Ascending aorta (tissue), 2 donors: ENCODE measurements around the gene TEX51. TPM values are rescaled to one million over a fixed set of nuclear protein-coding genes. Genes with fewer than 3 reads are reported as not detected.

Experiments used
- DNase-seq, 2 donors: peaks; one replicate each; pipeline ENCODE4 v3.0.0-alpha.2; 2019; ENCODE audit warnings: low spot score in 2 of 2
- H3K27ac ChIP-seq, 2 donors: fragments of 200-600 bp; sonication (generic); one replicate each; pipeline ENCODE4 v1.5.1; 2016 to 2017; ENCODE audit warnings: mild to moderate bottlenecking in 1 of 2
- H3K27me3 ChIP-seq: fragments of 200-600 bp; sonication (generic); one replicate; pipeline ENCODE4 v1.5.1; 2017
- H3K36me3 ChIP-seq, 2 donors: fragments of 200-600 bp; sonication (generic); one replicate each; pipeline ENCODE4 v1.5.1; 2016
- H3K4me1 ChIP-seq, 2 donors: fragments of 200-600 bp; sonication (generic); one replicate each; pipeline ENCODE4 v1.5.1; 2016 to 2017; ENCODE audit warnings: mild to moderate bottlenecking in 1 of 2
- H3K4me3 ChIP-seq, 2 donors: fragments of 200-600 bp; sonication (generic); one replicate each; pipeline ENCODE4 v1.5.1; 2016 to 2017; ENCODE audit warnings: mild to moderate bottlenecking in 1 of 2
- H3K9me3 ChIP-seq, 2 donors: fragments of 200-600 bp; sonication (generic); one replicate each; pipeline ENCODE4 v1.5.1; 2016
- CTCF ChIP-seq, 3 experiments: fragments of 200-600 bp in 2 of 3; fragments of 450-650 bp in 1 of 3; sonication (generic) in 2 of 3; IDR thresholded peaks; one replicate each; pipeline ENCODE4 v1.5.1; 2016 to 2019; ENCODE audit warnings: antibody characterized with exemption in 3 of 3, mild to moderate bottlenecking in 1 of 3, moderate library complexity in 1 of 3
- intact Hi-C: fragments of 100-400 bp; cut with DNase I; formaldehyde crosslinking; loops from one replicate; pipeline ENCODE4 v1.15.1; 2023
- total RNA-seq: library from RNA; depleted of rRNA; stranded (reverse); fragments of >200 nt; gene quantifications from one replicate; pipeline ENCODE4 v1.1.0, GENCODE V29; 2016

Gene TEX51
- total RNA-seq, 1 donor from 2014 or later: not detected

- no peak overlapping the region for H3K4me3 ChIP-seq
- H3K4me1 ChIP-seq: no peaks in the 10 kb centered on the region
- TF ChIP-seq CTCF (IDR thresholded peaks at IDR 0.05): no peak
- intact Hi-C loops: no loop called here
- H3K9me3 ChIP-seq: no peaks in the 10 kb centered on the region
- no peaks in the 10 kb centered on the region for H3K36me3 ChIP-seq
- H3K27ac ChIP-seq: no peak overlapping the region
- H3K27me3 ChIP-seq: no peaks in the 10 kb centered on the region
- DNase-seq: no peak
These were observed 45.1 kb downstream of the TEX51 start for GRCh38 chr2:126943612-126944348.

- intact Hi-C loops: no loop called here
These were observed 46.4 kb downstream of the TEX51 start for GRCh38 chr2:126945118-126945517.

GRCh38 chr2:126946318-126947102, 47.8 kb downstream of the TEX51 start:
- no peaks in the 10 kb centered on the region for H3K36me3 ChIP-seq
- TF ChIP-seq CTCF (IDR thresholded peaks at IDR 0.05): no peak
- H3K27ac ChIP-seq: no peak overlapping the region
- no peaks in the 10 kb centered on the region for H3K27me3 ChIP-seq
- DNase-seq: no peak
- no peak overlapping the region for H3K4me3 ChIP-seq
- intact Hi-C loops: no loop called here
- H3K9me3 ChIP-seq: no peaks in the 10 kb centered on the region
- H3K4me1 ChIP-seq: no peaks in the 10 kb centered on the region

More at GRCh38 chr2:126945118-126945517, 46.4 kb downstream of the TEX51 start:
- H3K36me3 ChIP-seq: no peaks in the 10 kb centered on the region
- no peak overlapping the region for H3K4me3 ChIP-seq
- no peak for TF ChIP-seq CTCF (IDR thresholded peaks at IDR 0.05)
- H3K9me3 ChIP-seq: no peaks in the 10 kb centered on the region
- H3K4me1 ChIP-seq: no peaks in the 10 kb centered on the region
- no peak overlapping the region for H3K27ac ChIP-seq
- H3K27me3 ChIP-seq: no peaks in the 10 kb centered on the region
- no peak for DNase-seq

GRCh38 chr2:126947103-126947429, 48.4 kb downstream of the TEX51 start:
- Histone ChIP-seq H3K27ac (no peak overlapping the region), H3K9me3 (no peaks in the 10 kb centered on the region), H3K4me1 (no peaks in the 10 kb centered on the region), H3K36me3 (no peaks in the 10 kb centered on the region), H3K4me3 (no peak overlapping the region), H3K27me3 (no peaks in the 10 kb centered on the region)
- DNase-seq: no peak
- no peak for TF ChIP-seq CTCF (IDR thresholded peaks at IDR 0.05)
- intact Hi-C loops: no loop called here

GRCh38 chr2:126949775-126950174, 51.1 kb downstream of the TEX51 start:
- intact Hi-C loops: no loop called here

More at GRCh38 chr2:126949775-126950174, 51.1 kb downstream of the TEX51 start:
- Histone ChIP-seq H3K4me1 (no peaks in the 10 kb centered on the region), H3K27ac (no peak overlapping the region), H3K36me3 (no peaks in the 10 kb centered on the region), H3K27me3 (no peaks in the 10 kb centered on the region), H3K9me3 (no peaks in the 10 kb centered on the region), H3K4me3 (no peak overlapping the region)
- no peak for TF ChIP-seq CTCF (IDR thresholded peaks at IDR 0.05)
- no peak for DNase-seq
